Endothelial cell of umbilical vein (primary cell): ENCODE results near the gene GRM8. TPM values are rescaled to one million over a fixed set of nuclear protein-coding genes. Genes with fewer than 3 reads are reported as not detected.

Experiments used
- BruUV-seq: library from RNA; stranded (reverse); fragments of 400-500 nt; replicated peaks from 2 replicates; lab custom pipeline; 2021; lab: Mats Ljungman, UMichigan
- CTCF ChIA-PET: fragments of 300-600, 350-600 bp; sonication (Branson Sonifier 250); formaldehyde crosslinking; loops from one replicate; lab custom pipeline; 2021; ENCODE audit warnings: antibody characterized with exemption, inconsistent platforms; lab: Charles Lee
- POLR2A ChIA-PET: fragments of 300-600, 350-600 bp; sonication (Branson Sonifier 250); formaldehyde crosslinking; loops from one replicate; lab custom pipeline; 2021; ENCODE audit warnings: antibody characterized with exemption, inconsistent platforms; lab: Charles Lee
- DNase-seq: peaks from one replicate; pipeline ENCODE4 v3.0.0-alpha.2; 2011; ENCODE audit warnings: low read depth, low spot score
- FAIRE-seq: peaks from 2 replicates; lab custom pipeline; 2011; peaks lifted over from hg19 to GRCh38; lab: Jason Lieb, UNC
- H2AFZ ChIP-seq: 2 replicates; pipeline ENCODE4 v1.6.0; 2012; ENCODE audit warnings: low read depth, low read length, control low read depth, inconsistent platforms
- H3K27ac ChIP-seq: 2 replicates; pipeline ENCODE4 v1.5.1; 2011; ENCODE audit warnings: low read depth, mild to moderate bottlenecking, control low read depth, low read length, moderate library complexity; ENCODE audit not compliant: insufficient read depth
- H3K27me3 ChIP-seq, 2 experiments: 2 replicates each; pipeline versions ENCODE4 v1.6.0 to v1.6.1; 2011; ENCODE audit warnings: low read length in 2 of 2, mixed read lengths in 1 of 2; ENCODE audit not compliant: control insufficient read depth in 2 of 2, insufficient read depth in 2 of 2
- H3K36me3 ChIP-seq, 2 experiments: 2 replicates in 1 of 2; 3 replicates in 1 of 2; pipeline ENCODE4 v1.5.1; 2011; ENCODE audit warnings: low read length in 2 of 2, mild to moderate bottlenecking in 1 of 2, moderate library complexity in 1 of 2; ENCODE audit not compliant: control insufficient read depth in 2 of 2, insufficient read depth in 2 of 2; ENCODE audit errors: extremely low read depth in 1 of 2
- H3K4me1 ChIP-seq: 3 replicates; pipeline ENCODE4 v1.5.1; 2011; ENCODE audit warnings: mild to moderate bottlenecking, low read length; ENCODE audit not compliant: control insufficient read depth, insufficient read depth; ENCODE audit errors: extremely low read depth
- H3K4me2 ChIP-seq: 2 replicates; pipeline ENCODE4 v1.6.1; 2011; ENCODE audit warnings: low read length, control low read depth, mixed read lengths; ENCODE audit not compliant: insufficient read depth
- H3K4me3 ChIP-seq, 3 experiments: fragments of 200-600 bp in 1 of 3; sonication (generic), shearing (Covaris generic) in 1 of 3; replicated peaks in 1 of 3; 2 replicates each; pipeline ENCODE4 v1.5.1; 2011 to 2016; ENCODE audit warnings: control low read depth in 3 of 3, low read length in 3 of 3, mild to moderate bottlenecking in 2 of 3, inconsistent platforms in 1 of 3, low read depth in 1 of 3, moderate library complexity in 1 of 3; ENCODE audit not compliant: insufficient read depth in 1 of 3
- H3K79me2 ChIP-seq: 2 replicates; pipeline ENCODE4 v1.6.0; 2012; ENCODE audit warnings: low read length, inconsistent platforms; ENCODE audit not compliant: control insufficient read depth, insufficient read depth
- H3K9ac ChIP-seq: replicated peaks from 2 replicates; pipeline ENCODE3; 2011; ENCODE audit warnings: low read length, control low read depth; ENCODE audit not compliant: insufficient read depth; ENCODE audit errors: extremely low read depth
- H3K9me1 ChIP-seq: replicated peaks from 3 replicates; pipeline ENCODE4 v1.6.0; 2011; ENCODE audit warnings: mild to moderate bottlenecking, low read length; ENCODE audit not compliant: control insufficient read depth, insufficient read depth; ENCODE audit errors: extremely low read depth
- H3K9me3 ChIP-seq: replicated peaks from 2 replicates; pipeline ENCODE4 v1.5.1; 2012; ENCODE audit warnings: low read length, inconsistent platforms; ENCODE audit not compliant: control insufficient read depth, insufficient read depth
- H4K20me1 ChIP-seq: replicated peaks from 2 replicates; pipeline ENCODE3; 2011; ENCODE audit warnings: mild to moderate bottlenecking, low read length; ENCODE audit not compliant: control insufficient read depth, insufficient read depth; ENCODE audit errors: extremely low read depth
- CTCF ChIP-seq, 2 donors: IDR thresholded peaks; 1 replicate in 1 of 2; 2 replicates in 1 of 2; pipeline ENCODE4 v1.5.1; 2011; ENCODE audit warnings: low read length in 2 of 2, mild to moderate bottlenecking in 2 of 2, moderate library complexity in 2 of 2, control low read depth in 1 of 2, inconsistent platforms in 1 of 2, low read depth in 1 of 2; ENCODE audit not compliant: insufficient read depth in 1 of 2; ENCODE audit errors: extremely low read depth in 1 of 2
- EZH2 ChIP-seq: IDR thresholded peaks from 2 replicates; pipeline ENCODE4 v1.6.1; 2012; ENCODE audit warnings: borderline replicate concordance, low read depth, mild to moderate bottlenecking, moderate library complexity, low read length, inconsistent platforms; ENCODE audit not compliant: severe bottlenecking
- FOS ChIP-seq: IDR thresholded peaks from 2 replicates; pipeline ENCODE4 v1.6.1; 2011; ENCODE audit warnings: mild to moderate bottlenecking, low read length, moderate library complexity, borderline replicate concordance; ENCODE audit not compliant: insufficient read depth
- JUN ChIP-seq: IDR thresholded peaks from 2 replicates; pipeline ENCODE4 v1.6.1; 2011; ENCODE audit warnings: borderline replicate concordance, low read depth; ENCODE audit not compliant: insufficient read length, insufficient read depth
- MAX ChIP-seq: IDR thresholded peaks from 2 replicates; pipeline ENCODE4 v1.6.1; 2011; ENCODE audit not compliant: insufficient read depth, insufficient read length
- MYC ChIP-seq: IDR thresholded peaks from one replicate; pipeline ENCODE4 v1.6.1; 2011; ENCODE audit warnings: mild to moderate bottlenecking, low read depth, low read length
- POLR2A ChIP-seq: IDR thresholded peaks from 2 replicates; pipeline ENCODE4 v1.6.1; 2012; ENCODE audit warnings: low read depth, mild to moderate bottlenecking, control low read depth, low read length
- POLR2AphosphoS5 ChIP-seq: IDR thresholded peaks from 2 replicates; pipeline ENCODE4 v1.6.1; 2012; ENCODE audit warnings: low read depth, mild to moderate bottlenecking, control low read depth, low read length, moderate library complexity; ENCODE audit not compliant: insufficient read depth
- dilution Hi-C: fragments of 300-500 bp; cut with MboI; formaldehyde crosslinking; loops from one replicate; pipeline ENCODE4 v1.15.0; 2019; ENCODE audit warnings: low sequenced_read_pairs; ENCODE audit not compliant: extremely low pct_ligation_motif_present
- intact Hi-C: fragments of 100-400 bp; cut with micrococcal nuclease; formaldehyde crosslinking; loops from one replicate; pipeline ENCODE4 v1.10.0; 2022
- polyA plus RNA-seq, 4 experiments: library from polyadenylated mRNA; depleted of rRNA in 3 of 4; stranded (reverse) in 3 of 4; unstranded in 1 of 4; fragments of >200 nt; gene quantifications; 2 replicates each; pipeline versions ENCODE4 v1.2.1 to v1.2.3, GENCODE V29; 2011 to 2012; ENCODE audit warnings: missing spikeins in 1 of 4
- total RNA-seq: library from RNA; stranded (reverse); gene quantifications from 2 replicates; pipeline ENCODE4 v1.2.3, GENCODE V29; 2021

The GRM8 gene
- total and polyA plus RNA-seq, 2 donors (not counting 3 experiments of a cell fraction or from before 2014, with no cell fraction given) = not detected

GRCh38 chr7:126776498-126776897 lies 476.2 kb downstream of the GRM8 start:
- H3K9me1 ChIP-seq = no peaks in the 10 kb centered on the region
- no peaks in the 10 kb centered on the region for H3K4me1 ChIP-seq
- no peak overlapping the region for H3K9ac ChIP-seq
- no TSS peak for BruUV-seq
- dilution Hi-C loops = no loop called here
- TF ChIP-seq JUN (no peak), MYC (no peak), POLR2AphosphoS5 (no peak), CTCF (IDR thresholded peaks at IDR 0.05; ENCODE audit: extremely low read depth in 1 of 2, insufficient read depth in 1 of 2, low read depth in 1 of 2, low read length in 2 of 2) (no peak), MAX (no peak), POLR2A (no peak)
- no peaks in the 10 kb centered on the region for H3K36me3 ChIP-seq
- H4K20me1 ChIP-seq = no peaks in the 10 kb centered on the region
- H3K9me3 ChIP-seq = no peaks in the 10 kb centered on the region
- FAIRE-seq (no peak), DNase-seq (no peak)
- ChIA-PET POLR2A (no interaction called here), CTCF (no interaction called here)
- intact Hi-C loops = no loop called here
- H3K79me2 ChIP-seq = no peaks in the 10 kb centered on the region
- no peaks in the 10 kb centered on the region for H3K27me3 ChIP-seq
- H2AFZ ChIP-seq = no peak overlapping the region
- H3K4me3 ChIP-seq = no peak overlapping the region
- no peak overlapping the region for H3K4me2 ChIP-seq
- H3K27ac ChIP-seq = no peak overlapping the region

- H3K9me1 ChIP-seq = no peaks in the 10 kb centered on the region
- dilution Hi-C loops = no loop called here
- CTCF ChIA-PET = no interaction called here
- POLR2A ChIA-PET = no interaction called here
- H3K9me3 ChIP-seq = no peaks in the 10 kb centered on the region
- no peaks in the 10 kb centered on the region for H3K4me1 ChIP-seq
- no peak overlapping the region for H2AFZ ChIP-seq
- no peak overlapping the region for H3K4me3 ChIP-seq
- TF ChIP-seq FOS (no peak), MAX (no peak), EZH2 (no peak), POLR2A (no peak), POLR2AphosphoS5 (no peak)
- no peaks in the 10 kb centered on the region for H3K79me2 ChIP-seq
- no peak for FAIRE-seq
- no peak for DNase-seq
- H3K27ac ChIP-seq = no peak overlapping the region
- H3K27me3 ChIP-seq = no peaks in the 10 kb centered on the region
- no TSS peak for BruUV-seq
- H3K36me3 ChIP-seq = no peaks in the 10 kb centered on the region
- no peak overlapping the region for H3K4me2 ChIP-seq
- no peaks in the 10 kb centered on the region for H4K20me1 ChIP-seq
- intact Hi-C loops = no loop called here
- no peak overlapping the region for H3K9ac ChIP-seq
Measured at GRCh38 chr7:126774077-126774476, 478.7 kb downstream of the GRM8 start.
